HepG2 (cell line): ENCODE data around the gene CYBC1. TPM values are rescaled to one million over a fixed set of nuclear protein-coding genes. Genes with fewer than 3 reads are reported as not detected.

Source experiments
- ARNTL ChIP-seq: sonication (generic); formaldehyde crosslinking; IDR thresholded peaks from 2 replicates; pipeline ENCODE4 v1.4.0; 2020; ENCODE audit warnings: mild to moderate bottlenecking, missing genetic modification reagents
- EP300 ChIP-seq, 3 experiments: sonication (generic) in 1 of 3; formaldehyde crosslinking in 1 of 3; IDR thresholded peaks; 2 replicates each; pipeline versions ENCODE4 v1.5.1 to v1.6.1; 2011 to 2020; ENCODE audit warnings: low read depth in 2 of 3, low read length in 2 of 3, borderline replicate concordance in 1 of 3, improper control_type of control experiment in 1 of 3, mild to moderate bottlenecking in 1 of 3, missing genetic modification reagents in 1 of 3, moderate library complexity in 1 of 3
- MAFF ChIP-seq: IDR thresholded peaks from 2 replicates; pipeline ENCODE4 v1.6.1; 2011; ENCODE audit warnings: low read depth, low read length, improper control_type of control experiment
- MATR3 ChIP-seq: sonication (generic); formaldehyde crosslinking; IDR thresholded peaks from 2 replicates; pipeline ENCODE4 v1.4.0; 2020; ENCODE audit warnings: missing genetic modification reagents
- NKX3-1 ChIP-seq: sonication (generic); formaldehyde crosslinking; IDR thresholded peaks from 2 replicates; pipeline ENCODE4 v1.5.0; 2020; ENCODE audit warnings: missing genetic modification reagents
- PCBP2 ChIP-seq: fragments of 200-400 bp; formaldehyde crosslinking; optimal IDR thresholded peaks from 2 replicates; pipeline ENCODE3; 2018; ENCODE audit warnings: low read length, low read depth; ENCODE audit not compliant: poor library complexity, severe bottlenecking
- POGZ ChIP-seq: sonication (generic); formaldehyde crosslinking; IDR thresholded peaks from 2 replicates; pipeline ENCODE4 v1.4.0; 2020; ENCODE audit warnings: mild to moderate bottlenecking, missing genetic modification reagents
- TRIM24 ChIP-seq: sonication (generic); formaldehyde crosslinking; IDR thresholded peaks from 2 replicates; pipeline ENCODE4 v1.8.0; 2022; ENCODE audit warnings: mild to moderate bottlenecking, missing genetic modification reagents
- ZFP41 ChIP-seq: sonication (generic); formaldehyde crosslinking; IDR thresholded peaks from 2 replicates; pipeline ENCODE4 v1.4.0; 2020; ENCODE audit warnings: mild to moderate bottlenecking, missing genetic modification reagents, borderline replicate concordance
- ZFY ChIP-seq: sonication (generic); formaldehyde crosslinking; IDR thresholded peaks from 2 replicates; pipeline ENCODE4 v1.4.0; 2020; ENCODE audit warnings: missing genetic modification reagents
- ZGPAT ChIP-seq: IDR thresholded peaks from 2 replicates; pipeline ENCODE4 v1.6.1; 2016; ENCODE audit warnings: mild to moderate bottlenecking
- ZNF180 ChIP-seq: sonication (generic); formaldehyde crosslinking; IDR thresholded peaks from 2 replicates; pipeline ENCODE4 v1.4.0; 2020; ENCODE audit warnings: low read depth, missing genetic modification reagents, borderline replicate concordance
- ZNF562 ChIP-seq: sonication (generic); formaldehyde crosslinking; IDR thresholded peaks from 2 replicates; pipeline ENCODE4 v1.8.0; 2022; ENCODE audit warnings: missing genetic modification reagents, borderline replicate concordance
- ZNF749 ChIP-seq: sonication (generic); formaldehyde crosslinking; IDR thresholded peaks from 2 replicates; pipeline ENCODE4 v1.8.0; 2022; ENCODE audit warnings: mild to moderate bottlenecking, missing genetic modification reagents, moderate library complexity, borderline replicate concordance
- ZNF782 ChIP-seq: sonication (generic); formaldehyde crosslinking; IDR thresholded peaks from 2 replicates; pipeline ENCODE4 v1.4.0; 2020; ENCODE audit warnings: missing genetic modification reagents, mild to moderate bottlenecking, borderline replicate concordance
- polyA plus RNA-seq, 8 experiments: library from polyadenylated mRNA; depleted of rRNA in 3 of 8; stranded (reverse) in 7 of 8; unstranded in 1 of 8; fragments of >200 nt; fragmentation: Illumina TruSeq in 4 of 8; extraction: Trizol in 4 of 8; gene quantifications; 2 replicates each; pipeline versions ENCODE4 v1.2.1 to v1.2.3, GENCODE V29; 2011 to 2016; ENCODE audit warnings: low read depth in 4 of 8, missing spikeins in 1 of 8, mixed read lengths in 1 of 8; ENCODE audit not compliant: insufficient read depth in 1 of 8
- total RNA-seq, 5 experiments: library from RNA; depleted of rRNA; stranded (reverse); fragments of >200 nt; fragmentation: Illumina TruSeq; extraction: Trizol; gene quantifications; 2 replicates each; pipeline ENCODE4 v1.2.3, GENCODE V29; 2016; ENCODE audit warnings: low read depth in 1 of 5
- TF ChIP-seq, protein P1 (sequence below): sonication (generic); formaldehyde crosslinking; IDR thresholded peaks from 2 replicates; pipeline ENCODE4 v1.9.0; 2022; ENCODE audit warnings: low read depth, missing genetic modification reagents
- TF ChIP-seq, protein P2 (sequence below): sonication (generic); formaldehyde crosslinking; IDR thresholded peaks from 2 replicates; pipeline ENCODE4 v1.8.0; 2022; ENCODE audit warnings: missing genetic modification reagents, mild to moderate bottlenecking, borderline replicate concordance
- TF ChIP-seq, protein P3 (sequence below): sonication (generic); formaldehyde crosslinking; IDR thresholded peaks from 2 replicates; pipeline ENCODE4 v1.8.1; 2023; ENCODE audit warnings: missing genetic modification reagents, mild to moderate bottlenecking, borderline replicate concordance
- TF ChIP-seq, protein P4 (sequence below): sonication (generic); formaldehyde crosslinking; IDR thresholded peaks from 2 replicates; pipeline ENCODE4 v1.4.0; 2020; ENCODE audit warnings: missing genetic modification reagents, borderline replicate concordance

The CYBC1 gene
- total and polyA plus RNA-seq, 2 of the 13 experiments (the other 11 are each of a cell fraction or from before 2014, with no cell fraction given), result 43.4 to 44.1 TPM

DNA sequence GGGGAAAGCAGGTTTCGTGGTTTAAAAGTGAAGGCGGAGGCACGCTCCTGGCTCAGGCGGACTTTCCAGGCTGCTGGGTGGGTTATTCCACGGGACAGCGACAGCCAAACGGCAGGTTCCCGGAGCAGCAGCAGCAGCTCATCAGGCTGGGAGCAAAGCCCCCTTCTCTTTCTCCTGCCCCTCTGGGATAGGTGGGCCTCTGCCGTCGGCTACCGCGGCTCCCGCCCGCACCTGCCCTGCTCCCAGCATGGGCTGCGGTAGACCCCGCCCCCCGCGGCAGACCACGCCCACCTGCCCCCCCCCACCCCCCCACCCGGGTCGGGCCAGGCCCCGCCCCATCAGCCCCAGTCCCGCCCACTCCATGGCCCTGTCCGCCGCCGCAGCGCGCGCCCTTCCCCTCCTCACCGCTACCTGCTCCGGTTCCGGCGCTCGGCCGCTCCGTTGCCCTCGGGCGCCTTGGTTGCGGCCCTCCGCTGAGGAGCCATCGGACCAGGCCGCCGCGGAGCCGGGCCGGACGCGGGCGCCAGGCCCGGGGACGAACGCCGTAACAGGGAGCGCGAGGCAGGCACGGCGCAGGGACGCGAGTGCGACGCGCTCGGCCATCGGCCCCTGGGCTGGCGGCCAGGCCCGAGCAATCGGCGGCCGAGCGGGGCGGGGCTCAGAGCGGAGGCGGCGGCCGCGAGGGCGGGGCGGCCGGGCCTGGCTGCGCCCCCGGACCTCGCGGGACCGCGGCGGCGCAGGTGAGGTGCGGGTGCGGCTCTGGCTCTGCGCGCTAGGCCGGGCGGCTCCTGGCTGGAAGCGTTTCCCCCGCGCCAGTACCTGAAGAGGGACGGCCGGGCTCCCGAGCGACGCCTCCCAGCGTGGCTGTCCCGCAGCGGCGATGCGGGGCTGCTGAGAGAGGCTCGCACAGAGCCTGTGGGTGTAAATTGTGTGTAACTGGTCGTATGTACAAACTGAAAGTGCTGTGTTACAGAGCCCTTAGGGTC is 32.3 kb downstream of the CYBC1 start, which contains the start of the genes HEXD and OGFOD3 (continued):
- no peak; the same call in none of the 2 replicates for TF ChIP-seq NKX3-1 (CRISPR knock-in tag)
- 0 out of 2 replicates have a peak, but pooled peaks have one; percentile 47 for TF ChIP-seq ARNTL
- TF ChIP-seq ZFP41, result peak; percentile 49; the same call in 1 of the 2 replicates
- no peak for TF ChIP-seq POGZ (CRISPR knock-in tag)
- TF ChIP-seq ZGPAT, result peak; percentile 44
- peak; percentile 99 for TF ChIP-seq ZFY
- peak; percentile 91 for TF ChIP-seq ZNF749
- TF ChIP-seq, protein P1, sequence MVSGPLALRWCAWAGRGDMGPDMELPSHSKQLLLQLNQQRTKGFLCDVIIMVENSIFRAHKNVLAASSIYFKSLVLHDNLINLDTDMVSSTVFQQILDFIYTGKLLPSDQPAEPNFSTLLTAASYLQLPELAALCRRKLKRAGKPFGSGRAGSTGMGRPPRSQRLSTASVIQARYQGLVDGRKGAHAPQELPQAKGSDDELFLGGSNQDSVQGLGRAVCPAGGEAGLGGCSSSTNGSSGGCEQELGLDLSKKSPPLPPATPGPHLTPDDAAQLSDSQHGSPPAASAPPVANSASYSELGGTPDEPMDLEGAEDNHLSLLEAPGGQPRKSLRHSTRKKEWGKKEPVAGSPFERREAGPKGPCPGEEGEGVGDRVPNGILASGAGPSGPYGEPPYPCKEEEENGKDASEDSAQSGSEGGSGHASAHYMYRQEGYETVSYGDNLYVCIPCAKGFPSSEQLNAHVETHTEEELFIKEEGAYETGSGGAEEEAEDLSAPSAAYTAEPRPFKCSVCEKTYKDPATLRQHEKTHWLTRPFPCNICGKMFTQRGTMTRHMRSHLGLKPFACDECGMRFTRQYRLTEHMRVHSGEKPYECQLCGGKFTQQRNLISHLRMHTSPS (CRISPR knock-in tag), result 0 out of 2 replicates have a peak, but pooled peaks have one; percentile 31
- TF ChIP-seq, protein P2, sequence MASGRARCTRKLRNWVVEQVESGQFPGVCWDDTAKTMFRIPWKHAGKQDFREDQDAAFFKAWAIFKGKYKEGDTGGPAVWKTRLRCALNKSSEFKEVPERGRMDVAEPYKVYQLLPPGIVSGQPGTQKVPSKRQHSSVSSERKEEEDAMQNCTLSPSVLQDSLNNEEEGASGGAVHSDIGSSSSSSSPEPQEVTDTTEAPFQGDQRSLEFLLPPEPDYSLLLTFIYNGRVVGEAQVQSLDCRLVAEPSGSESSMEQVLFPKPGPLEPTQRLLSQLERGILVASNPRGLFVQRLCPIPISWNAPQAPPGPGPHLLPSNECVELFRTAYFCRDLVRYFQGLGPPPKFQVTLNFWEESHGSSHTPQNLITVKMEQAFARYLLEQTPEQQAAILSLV, result peak; percentile 91; the same call in 1 of the 2 replicates
- TF ChIP-seq ZNF180, result no peak
- TF ChIP-seq, protein P3, sequence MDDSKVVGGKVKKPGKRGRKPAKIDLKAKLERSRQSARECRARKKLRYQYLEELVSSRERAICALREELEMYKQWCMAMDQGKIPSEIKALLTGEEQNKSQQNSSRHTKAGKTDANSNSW (CRISPR knock-in tag), result no peak; the same call in 1 of the 2 replicates
- no peak for TF ChIP-seq MAFF
- no peak for TF ChIP-seq MATR3
- peak; percentile 15; the same call in 1 of the 2 replicates for TF ChIP-seq ZNF562
- peak in 1 of 2 experiments; percentile 28; a peak in 1 of 4 replicates for TF ChIP-seq EP300 (IDR thresholded peaks at IDR 0.05; ENCODE audit: low read depth in 2 of 2, low read length in 2 of 2)
- TF ChIP-seq EP300 (CRISPR knock-in tag; IDR thresholded peaks at IDR 0.05; ENCODE audit: borderline replicate concordance), result no peak
- TF ChIP-seq PCBP2, result no peak
- TF ChIP-seq, protein P4, sequence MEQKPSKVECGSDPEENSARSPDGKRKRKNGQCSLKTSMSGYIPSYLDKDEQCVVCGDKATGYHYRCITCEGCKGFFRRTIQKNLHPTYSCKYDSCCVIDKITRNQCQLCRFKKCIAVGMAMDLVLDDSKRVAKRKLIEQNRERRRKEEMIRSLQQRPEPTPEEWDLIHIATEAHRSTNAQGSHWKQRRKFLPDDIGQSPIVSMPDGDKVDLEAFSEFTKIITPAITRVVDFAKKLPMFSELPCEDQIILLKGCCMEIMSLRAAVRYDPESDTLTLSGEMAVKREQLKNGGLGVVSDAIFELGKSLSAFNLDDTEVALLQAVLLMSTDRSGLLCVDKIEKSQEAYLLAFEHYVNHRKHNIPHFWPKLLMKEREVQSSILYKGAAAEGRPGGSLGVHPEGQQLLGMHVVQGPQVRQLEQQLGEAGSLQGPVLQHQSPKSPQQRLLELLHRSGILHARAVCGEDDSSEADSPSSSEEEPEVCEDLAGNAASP (CRISPR knock-in tag), result no peak; the same call in 1 of the 2 replicates
- no peak for TF ChIP-seq TRIM24 (CRISPR knock-in tag)
- TF ChIP-seq ZNF782 (CRISPR knock-in tag), result no peak
